ENCODE results near the gene CNTD1.
A peak's percentile ranks its signal among the peaks of the same experiment; 100 is the strongest.

CNTD1 gene

DNA sequence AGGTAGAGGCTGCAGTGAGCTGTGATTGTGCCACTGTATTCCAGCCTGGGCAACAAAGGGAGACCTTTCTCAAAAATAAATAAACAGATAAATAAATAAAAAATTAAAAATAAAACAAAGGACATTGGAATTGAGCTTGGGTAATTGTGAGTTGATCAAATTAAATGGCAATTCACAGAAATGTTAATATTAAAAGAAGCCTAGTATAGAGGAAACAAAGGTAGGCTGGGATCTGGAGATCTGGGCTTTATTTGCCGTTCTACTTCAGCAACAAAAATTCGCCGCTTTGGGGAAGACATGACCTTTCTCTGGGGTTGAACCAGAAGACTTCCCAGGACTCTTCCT is 25.7 kb upstream of the CNTD1 start:
- H4K20me1 ChIP-seq (ENCODE audit: insufficient read depth, low read length), result no peaks in the 10 kb centered on the region
- H3K4me3 ChIP-seq (ENCODE audit: low read length), result peak overlapping the region; percentile 93

DNA sequence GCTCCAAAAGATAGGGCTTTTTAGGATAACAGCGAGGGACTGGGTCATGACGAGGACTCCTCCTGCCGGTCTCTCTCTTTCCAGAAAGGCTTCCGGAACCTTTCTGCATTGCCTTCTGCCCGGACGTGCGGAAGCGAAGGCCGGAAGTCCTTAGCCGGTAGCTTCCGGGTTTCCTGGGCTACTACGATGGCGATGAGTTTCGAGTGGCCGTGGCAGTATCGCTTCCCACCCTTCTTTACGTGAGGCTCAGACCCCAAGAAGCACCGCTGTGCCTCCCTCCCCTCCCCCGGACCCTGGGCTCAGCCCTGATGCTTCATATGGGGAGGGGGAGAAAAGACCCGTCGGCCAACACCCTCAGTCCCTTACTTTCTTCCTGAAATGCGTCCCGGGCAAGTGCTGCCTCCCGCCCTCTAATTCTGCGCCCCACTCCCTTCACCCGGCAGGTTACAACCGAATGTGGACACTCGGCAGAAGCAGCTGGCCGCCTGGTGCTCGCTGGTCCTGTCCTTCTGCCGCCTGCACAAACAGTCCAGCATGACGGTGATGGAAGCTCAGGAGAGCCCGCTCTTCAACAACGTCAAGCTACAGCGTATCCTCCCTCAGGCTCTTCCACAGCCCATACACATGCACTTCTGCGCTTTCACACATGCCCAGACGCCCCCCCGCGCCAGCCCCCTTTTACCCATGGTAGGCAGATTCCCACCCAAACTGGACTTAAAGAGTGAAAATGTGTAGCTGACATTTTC is 25.2 kb upstream of the CNTD1 start, which contains the start of gene VPS25:
Gene VPS25, plus strand, starts transcription at position 160 of the 746 bp plus-strand sequence. Its CDS starts 27 bp downstream, at position 187.
- Histone ChIP-seq H3K4me3 (ENCODE audit: low read length) (peak within 1 kb of the TSS; percentile 93), H3K4me1 (ENCODE audit: low read length) (peaks cover 29% of the 10 kb centered on the region), H3K79me2 (ENCODE audit: low read length) (peaks cover 9% of the 10 kb centered on the region), H3K27me3 (ENCODE audit: low read depth, low read length) (no peaks in the 10 kb centered on the region), H4K20me1 (ENCODE audit: insufficient read depth, low read length) (no peaks in the 10 kb centered on the region), H3K4me2 (ENCODE audit: low read length) (peak within 1 kb of the TSS; percentile 88), H3K9ac (ENCODE audit: low read length) (peak within 1 kb of the TSS; percentile 98), H3K36me3 (replicated peaks; ENCODE audit: low read depth, low read length) (peaks cover 21% of the 10 kb centered on the region), H2AFZ (ENCODE audit: low read depth, low read length) (peak within 1 kb of the TSS; percentile 89), H3K27ac (ENCODE audit: low read length) (peak within 1 kb of the TSS; percentile 74), H3K9me3 (ENCODE audit: insufficient read depth, low read length) (no peaks in the 10 kb centered on the region)
- TF ChIP-seq, protein P1, sequence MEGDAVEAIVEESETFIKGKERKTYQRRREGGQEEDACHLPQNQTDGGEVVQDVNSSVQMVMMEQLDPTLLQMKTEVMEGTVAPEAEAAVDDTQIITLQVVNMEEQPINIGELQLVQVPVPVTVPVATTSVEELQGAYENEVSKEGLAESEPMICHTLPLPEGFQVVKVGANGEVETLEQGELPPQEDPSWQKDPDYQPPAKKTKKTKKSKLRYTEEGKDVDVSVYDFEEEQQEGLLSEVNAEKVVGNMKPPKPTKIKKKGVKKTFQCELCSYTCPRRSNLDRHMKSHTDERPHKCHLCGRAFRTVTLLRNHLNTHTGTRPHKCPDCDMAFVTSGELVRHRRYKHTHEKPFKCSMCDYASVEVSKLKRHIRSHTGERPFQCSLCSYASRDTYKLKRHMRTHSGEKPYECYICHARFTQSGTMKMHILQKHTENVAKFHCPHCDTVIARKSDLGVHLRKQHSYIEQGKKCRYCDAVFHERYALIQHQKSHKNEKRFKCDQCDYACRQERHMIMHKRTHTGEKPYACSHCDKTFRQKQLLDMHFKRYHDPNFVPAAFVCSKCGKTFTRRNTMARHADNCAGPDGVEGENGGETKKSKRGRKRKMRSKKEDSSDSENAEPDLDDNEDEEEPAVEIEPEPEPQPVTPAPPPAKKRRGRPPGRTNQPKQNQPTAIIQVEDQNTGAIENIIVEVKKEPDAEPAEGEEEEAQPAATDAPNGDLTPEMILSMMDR (IDR thresholded peaks at IDR 0.05; ENCODE audit: low read depth, low read length), result no peak
- TF ChIP-seq EZH2phosphoT487 (IDR thresholded peaks at IDR 0.05; ENCODE audit: low read depth), result no peak

More for the DNA sequence above, 25.7 kb upstream of the CNTD1 start:
- peaks cover 29% of the 10 kb centered on the region for H3K4me1 ChIP-seq (ENCODE audit: low read length)
- H3K4me2 ChIP-seq (ENCODE audit: low read length), result peak overlapping the region; percentile 88
- H3K36me3 ChIP-seq (replicated peaks; ENCODE audit: low read depth, low read length), result peaks cover 21% of the 10 kb centered on the region
- H3K27me3 ChIP-seq (ENCODE audit: low read depth, low read length), result no peaks in the 10 kb centered on the region
- peaks cover 9% of the 10 kb centered on the region for H3K79me2 ChIP-seq (ENCODE audit: low read length)
- no peak for TF ChIP-seq EZH2phosphoT487 (IDR thresholded peaks at IDR 0.05; ENCODE audit: low read depth)
- TF ChIP-seq, protein P1 (IDR thresholded peaks at IDR 0.05; ENCODE audit: low read depth, low read length), result no peak
- H2AFZ ChIP-seq (ENCODE audit: low read depth, low read length), result peak overlapping the region; percentile 89
- no peaks in the 10 kb centered on the region for H3K9me3 ChIP-seq (ENCODE audit: insufficient read depth, low read length)
- H3K27ac ChIP-seq (ENCODE audit: low read length), result peak overlapping the region; percentile 74
- H3K9ac ChIP-seq (ENCODE audit: low read length), result peak overlapping the region; percentile 98

DNA sequence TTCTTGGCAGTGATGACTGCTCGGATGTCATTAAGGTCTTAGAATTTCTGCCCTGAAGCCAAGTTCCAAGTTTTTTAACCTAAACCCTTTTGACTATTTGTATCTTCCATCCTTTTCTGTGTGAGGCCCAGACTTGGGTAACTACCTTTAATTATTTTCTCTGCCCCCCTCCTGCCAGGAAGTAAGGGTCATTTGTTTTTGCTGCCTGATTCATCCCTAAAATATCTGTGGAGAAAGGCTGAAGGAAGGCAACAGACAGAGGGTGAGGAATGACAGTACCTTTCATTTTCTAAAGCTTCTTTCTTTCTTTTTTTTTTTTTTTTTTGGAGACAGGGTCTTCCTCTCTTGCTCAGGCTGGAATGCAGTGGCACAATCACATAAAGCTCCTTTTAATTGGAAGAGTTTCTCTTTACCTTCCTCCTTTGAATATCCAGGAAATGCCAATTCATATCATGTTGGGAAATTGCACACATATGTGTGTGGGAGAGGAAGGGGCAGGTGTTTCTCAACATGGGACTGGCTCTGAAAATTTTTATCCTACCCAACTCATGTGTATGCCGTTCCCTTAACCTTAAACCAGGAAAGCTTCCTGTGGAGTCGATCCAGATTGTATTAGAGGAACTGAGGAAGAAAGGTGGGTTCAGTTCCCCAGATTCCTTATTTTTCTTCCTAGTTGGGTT is 24.5 kb upstream of the CNTD1 start:
- no peak for TF ChIP-seq EZH2phosphoT487 (IDR thresholded peaks at IDR 0.05; ENCODE audit: low read depth)
- TF ChIP-seq, protein P1 (IDR thresholded peaks at IDR 0.05; ENCODE audit: low read depth, low read length), result no peak
- Histone ChIP-seq H3K36me3 (replicated peaks; ENCODE audit: low read depth, low read length) (peaks cover 24% of the 10 kb centered on the region), H4K20me1 (ENCODE audit: insufficient read depth, low read length) (no peaks in the 10 kb centered on the region), H3K4me1 (ENCODE audit: low read length) (peaks cover 29% of the 10 kb centered on the region), H3K27me3 (ENCODE audit: low read depth, low read length) (no peaks in the 10 kb centered on the region), H3K79me2 (ENCODE audit: low read length) (peaks cover 9% of the 10 kb centered on the region), H3K27ac (ENCODE audit: low read length) (peak overlapping the region; percentile 74), H2AFZ (ENCODE audit: low read depth, low read length) (no peak overlapping the region), H3K4me3 (ENCODE audit: low read length) (peak overlapping the region; percentile 93), H3K9me3 (ENCODE audit: insufficient read depth, low read length) (no peaks in the 10 kb centered on the region), H3K4me2 (ENCODE audit: low read length) (peak overlapping the region; percentile 88), H3K9ac (ENCODE audit: low read length) (peak overlapping the region; percentile 98)

DNA sequence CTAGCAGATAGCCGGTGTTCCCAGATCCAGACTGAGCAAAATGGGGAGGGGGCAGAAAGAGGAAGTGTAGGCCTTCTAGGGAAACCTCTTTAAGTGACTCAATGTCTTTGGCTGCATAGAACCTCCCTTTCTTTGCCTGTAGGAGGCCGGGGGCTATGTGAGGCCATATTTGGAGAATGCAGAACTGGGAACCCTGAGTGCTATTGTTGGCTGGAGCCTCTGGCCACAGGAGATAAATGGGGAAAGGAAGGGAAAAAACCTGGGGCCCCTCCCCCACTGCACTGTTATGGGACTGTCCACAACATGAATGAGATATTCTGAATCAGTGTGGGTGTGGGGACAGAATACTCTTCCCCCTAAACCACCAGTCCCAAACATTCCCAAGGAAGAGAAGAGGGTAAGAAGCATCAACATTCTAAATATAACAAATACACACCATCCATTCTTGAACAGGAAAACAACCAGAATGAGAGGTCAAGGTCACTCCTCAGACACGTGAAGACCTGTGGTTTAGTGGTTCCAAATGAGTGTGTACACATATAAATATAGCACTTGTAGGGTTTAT is 23.0 kb upstream of the CNTD1 start:
- H2AFZ ChIP-seq (ENCODE audit: low read depth, low read length), result no peak overlapping the region
- H3K27ac ChIP-seq (ENCODE audit: low read length), result peak overlapping the region; percentile 74
- TF ChIP-seq, protein P1 (IDR thresholded peaks at IDR 0.05; ENCODE audit: low read depth, low read length), result no peak
- no peak for TF ChIP-seq EZH2phosphoT487 (IDR thresholded peaks at IDR 0.05; ENCODE audit: low read depth)
- H3K9ac ChIP-seq (ENCODE audit: low read length), result peak overlapping the region; percentile 36; the same call in 1 of the 2 replicates
- peak overlapping the region; percentile 53 for H3K4me3 ChIP-seq (ENCODE audit: low read length)
- H3K36me3 ChIP-seq (replicated peaks; ENCODE audit: low read depth, low read length), result peaks cover 31% of the 10 kb centered on the region
- peaks cover 9% of the 10 kb centered on the region for H3K79me2 ChIP-seq (ENCODE audit: low read length)
- no peaks in the 10 kb centered on the region for H3K9me3 ChIP-seq (ENCODE audit: insufficient read depth, low read length)
- H4K20me1 ChIP-seq (ENCODE audit: insufficient read depth, low read length), result no peaks in the 10 kb centered on the region
- H3K4me2 ChIP-seq (ENCODE audit: low read length), result peak overlapping the region; percentile 74
- H3K27me3 ChIP-seq (ENCODE audit: low read depth, low read length), result no peaks in the 10 kb centered on the region
- H3K4me1 ChIP-seq (ENCODE audit: low read length), result peaks cover 29% of the 10 kb centered on the region
